Smooth muscle cell (in vitro differentiated cells): ENCODE data around the gene TAF1D. TPM values are rescaled to one million over a fixed set of nuclear protein-coding genes. Genes with fewer than 3 reads are reported as not detected.
"Not testable (repeated sequence)": the region's sequence is repeated elsewhere in the genome, so short reads cannot be mapped to it uniquely, and the experiment has no call there.

Experiments
- DNase-seq: peaks from one replicate; lab custom pipeline; 2025; ENCODE audit not compliant: unreplicated experiment; lab: John Stamatoyannopoulos, UW
- H2AFZ ChIP-seq: fragments of 200-600 bp; sonication (generic); 2 replicates; pipeline ENCODE4 v1.6.0; 2016; ENCODE audit warnings: antibody characterized with exemption, low read depth, mild to moderate bottlenecking
- H3F3A ChIP-seq: fragments of 200-600 bp; sonication (generic); 2 replicates; pipeline ENCODE4 v1.6.0; 2017; ENCODE audit warnings: antibody characterized with exemption, low read depth
- H3K27ac ChIP-seq: fragments of 200-600 bp; sonication (generic); 2 replicates; pipeline ENCODE4 v1.5.1; 2016; ENCODE audit warnings: low read depth, mild to moderate bottlenecking
- H3K27me3 ChIP-seq: fragments of 200-600 bp; sonication (generic); 2 replicates; pipeline ENCODE4 v1.6.1; 2016; ENCODE audit warnings: low read depth, mild to moderate bottlenecking
- H3K36me3 ChIP-seq: fragments of 200-600 bp; sonication (generic); 2 replicates; pipeline ENCODE4 v1.5.1; 2016; ENCODE audit warnings: low read depth
- H3K4me1 ChIP-seq: fragments of 200-600 bp; sonication (generic); 2 replicates; pipeline ENCODE4 v1.5.1; 2016; ENCODE audit warnings: low read depth
- H3K4me2 ChIP-seq: fragments of 200-600 bp; sonication (generic); 2 replicates; pipeline ENCODE4 v1.6.0; 2016; ENCODE audit warnings: mild to moderate bottlenecking
- H3K4me3 ChIP-seq: fragments of 200-600 bp; sonication (generic); 2 replicates; pipeline ENCODE4 v1.5.1; 2016; ENCODE audit warnings: mild to moderate bottlenecking
- H3K79me2 ChIP-seq: fragments of 200-600 bp; sonication (generic); 2 replicates; pipeline ENCODE4 v1.6.0; 2016; ENCODE audit warnings: low read depth, mild to moderate bottlenecking
- H3K9ac ChIP-seq: fragments of 200-600 bp; sonication (generic); 2 replicates; pipeline ENCODE4 v1.6.0; 2016; ENCODE audit warnings: low read depth
- H3K9me3 ChIP-seq: fragments of 200-600 bp; sonication (generic); replicated peaks from 2 replicates; pipeline ENCODE4 v1.5.1; 2016; ENCODE audit warnings: low read depth
- H4K20me1 ChIP-seq: fragments of 200-600 bp; sonication (generic); 2 replicates; pipeline ENCODE4 v1.6.0; 2016; ENCODE audit warnings: low read depth
- WGBS: methylation state at CpG from one replicate; pipeline ENCODE4 v1.1.7; 2016; ENCODE audit warnings: low lambda C conversion rate; 5-methylcytosine and 5-hydroxymethylcytosine counted together
- polyA plus RNA-seq: library from polyadenylated mRNA; unstranded; fragments of >200 nt; fragmentation: Nextera tagmentation; extraction: Ambion mirVana; gene quantifications from 2 replicates; pipeline ENCODE4 v1.2.1, GENCODE V29; 2016
- total RNA-seq: library from RNA; depleted of rRNA; stranded (reverse); fragments of >200 nt; gene quantifications from 2 replicates; pipeline ENCODE4 v1.2.3, GENCODE V29; 2014
- TF ChIP-seq, protein P1 (sequence below): fragments of 200-600 bp; sonication (generic); IDR thresholded peaks from 2 replicates; pipeline ENCODE4 v1.5.1; 2017; ENCODE audit warnings: borderline replicate concordance, mild to moderate bottlenecking, antibody characterized with exemption; ENCODE audit not compliant: insufficient read depth, poor library complexity, severe bottlenecking

Gene TAF1D
- total and polyA plus RNA-seq, 2 experiments from 2014 or later: 36.9 to 216 TPM

DNA sequence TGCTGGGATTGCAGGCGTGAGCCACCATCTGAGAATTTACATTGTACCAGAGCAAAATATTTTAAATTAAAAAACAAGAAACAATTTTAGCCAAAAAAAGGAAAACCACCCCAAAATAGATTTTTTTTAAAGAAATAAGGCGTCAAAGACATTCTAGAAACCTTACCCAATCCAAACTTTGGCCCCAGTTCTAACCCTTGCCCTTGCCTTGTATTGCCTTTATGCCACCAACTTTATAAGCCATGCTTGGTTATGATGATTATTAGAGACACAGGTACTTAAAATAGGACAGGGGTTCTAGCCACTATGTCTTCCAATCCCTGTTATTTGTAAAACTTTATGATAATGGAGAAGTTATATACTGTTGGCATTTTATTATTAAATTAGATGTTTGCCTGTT, 11.9 kb upstream of the TAF1D start:
- Histone ChIP-seq H3K4me2 (no peak overlapping the region), H3K27ac (no peak overlapping the region), H3K4me1 (no peaks in the 10 kb centered on the region), H3F3A (no peaks in the 10 kb centered on the region), H2AFZ (no peak overlapping the region), H3K27me3 (no peaks in the 10 kb centered on the region), H3K9me3 (no peaks in the 10 kb centered on the region), H3K9ac (no peak overlapping the region), H3K79me2 (no peaks in the 10 kb centered on the region), H4K20me1 (no peaks in the 10 kb centered on the region), H3K36me3 (no peaks in the 10 kb centered on the region), H3K4me3 (no peak overlapping the region)
- WGBS: 100% methylated on average over 2 of the region's 2 CpGs
- DNase-seq: no peak
- TF ChIP-seq, protein P1, sequence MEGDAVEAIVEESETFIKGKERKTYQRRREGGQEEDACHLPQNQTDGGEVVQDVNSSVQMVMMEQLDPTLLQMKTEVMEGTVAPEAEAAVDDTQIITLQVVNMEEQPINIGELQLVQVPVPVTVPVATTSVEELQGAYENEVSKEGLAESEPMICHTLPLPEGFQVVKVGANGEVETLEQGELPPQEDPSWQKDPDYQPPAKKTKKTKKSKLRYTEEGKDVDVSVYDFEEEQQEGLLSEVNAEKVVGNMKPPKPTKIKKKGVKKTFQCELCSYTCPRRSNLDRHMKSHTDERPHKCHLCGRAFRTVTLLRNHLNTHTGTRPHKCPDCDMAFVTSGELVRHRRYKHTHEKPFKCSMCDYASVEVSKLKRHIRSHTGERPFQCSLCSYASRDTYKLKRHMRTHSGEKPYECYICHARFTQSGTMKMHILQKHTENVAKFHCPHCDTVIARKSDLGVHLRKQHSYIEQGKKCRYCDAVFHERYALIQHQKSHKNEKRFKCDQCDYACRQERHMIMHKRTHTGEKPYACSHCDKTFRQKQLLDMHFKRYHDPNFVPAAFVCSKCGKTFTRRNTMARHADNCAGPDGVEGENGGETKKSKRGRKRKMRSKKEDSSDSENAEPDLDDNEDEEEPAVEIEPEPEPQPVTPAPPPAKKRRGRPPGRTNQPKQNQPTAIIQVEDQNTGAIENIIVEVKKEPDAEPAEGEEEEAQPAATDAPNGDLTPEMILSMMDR: no peak

GRCh38 chr11:93751001-93751400, 9.7 kb upstream of the TAF1D start:
- no peak overlapping the region for H3K4me2 ChIP-seq
- DNase-seq: no peak
- no peaks in the 10 kb centered on the region for H3K9me3 ChIP-seq
- 86% methylated on average over 1 of the region's 1 CpG for WGBS
- H2AFZ ChIP-seq: no peak overlapping the region
- TF ChIP-seq, protein P1: no peak
- H4K20me1 ChIP-seq: no peaks in the 10 kb centered on the region
- no peaks in the 10 kb centered on the region for H3K4me1 ChIP-seq
- no peaks in the 10 kb centered on the region for H3K36me3 ChIP-seq
- no peaks in the 10 kb centered on the region for H3K27me3 ChIP-seq
- no peak overlapping the region for H3K27ac ChIP-seq
- peaks cover 8% of the 10 kb centered on the region for H3K79me2 ChIP-seq
- H3K4me3 ChIP-seq: no peak overlapping the region
- H3F3A ChIP-seq: no peaks in the 10 kb centered on the region
- H3K9ac ChIP-seq: no peak overlapping the region

DNA sequence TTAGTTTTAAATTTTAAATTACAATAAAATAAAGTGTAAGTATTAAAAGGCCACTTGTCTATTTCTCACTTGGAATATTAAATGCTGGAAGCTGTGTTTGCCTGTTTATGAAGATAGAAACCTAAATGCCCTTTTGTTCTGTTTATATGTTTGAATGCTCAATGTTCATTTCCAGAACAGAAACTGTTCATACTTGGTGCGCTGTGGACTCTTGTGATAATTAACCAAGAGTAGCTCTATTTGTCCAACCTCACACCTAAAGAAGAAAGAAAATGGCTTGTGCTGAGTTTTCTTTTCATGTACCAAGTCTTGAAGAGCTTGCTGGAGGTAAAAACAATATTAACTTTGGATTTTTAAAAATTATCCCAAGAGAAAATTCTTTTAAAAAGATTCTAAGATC, 5.8 kb upstream of the TAF1D start:
- WGBS: 97% methylated on average over 1 of the region's 1 CpG
- no peak overlapping the region for H3K27ac ChIP-seq

DNA sequence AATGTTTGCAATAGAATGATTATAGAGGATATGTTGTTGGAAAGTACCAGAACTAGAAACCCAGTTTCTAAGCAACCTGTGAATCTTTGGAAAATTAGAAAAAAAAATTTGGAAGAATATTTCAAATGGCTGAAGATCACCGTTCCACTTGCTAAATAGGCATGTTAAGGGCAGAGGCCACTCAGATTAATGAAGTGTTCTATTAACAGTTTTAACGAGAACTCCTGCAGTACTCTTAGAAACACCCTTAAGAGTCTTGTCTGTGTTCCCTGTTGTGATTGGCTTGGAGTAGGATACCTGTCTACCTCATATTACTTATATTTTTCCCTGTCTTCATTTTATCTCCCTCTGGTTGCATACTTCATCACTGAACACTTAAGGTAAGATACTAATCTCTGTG, 4.8 kb upstream of the TAF1D start:
- DNase-seq: no peak
- no peaks in the 10 kb centered on the region for H3K36me3 ChIP-seq
- no peaks in the 10 kb centered on the region for H3K9me3 ChIP-seq
- 93% methylated on average over 2 of the region's 2 CpGs for WGBS
- no peaks in the 10 kb centered on the region for H3K27me3 ChIP-seq
- no peaks in the 10 kb centered on the region for H4K20me1 ChIP-seq
- no peak overlapping the region for H2AFZ ChIP-seq
- TF ChIP-seq, protein P1: no peak
- H3K9ac ChIP-seq: no peak overlapping the region
- peaks cover 25% of the 10 kb centered on the region for H3K79me2 ChIP-seq
- H3K4me2 ChIP-seq: no peak overlapping the region
- H3K4me3 ChIP-seq: peak overlapping the region; percentile 32
- H3K27ac ChIP-seq: no peak overlapping the region
- peaks cover 6% of the 10 kb centered on the region for H3K4me1 ChIP-seq
- no peaks in the 10 kb centered on the region for H3F3A ChIP-seq

More for the DNA sequence above, 5.8 kb upstream of the TAF1D start:
- peaks cover 6% of the 10 kb centered on the region for H3K4me1 ChIP-seq
- H2AFZ ChIP-seq: no peak overlapping the region
- no peaks in the 10 kb centered on the region for H3K36me3 ChIP-seq
- H4K20me1 ChIP-seq: no peaks in the 10 kb centered on the region
- no peaks in the 10 kb centered on the region for H3F3A ChIP-seq
- DNase-seq: no peak
- H3K4me3 ChIP-seq: peak overlapping the region; percentile 5
- no peaks in the 10 kb centered on the region for H3K27me3 ChIP-seq
- no peak overlapping the region for H3K4me2 ChIP-seq
- H3K9me3 ChIP-seq: no peaks in the 10 kb centered on the region
- peaks cover 18% of the 10 kb centered on the region for H3K79me2 ChIP-seq
- H3K9ac ChIP-seq: no peak overlapping the region
- TF ChIP-seq, protein P1: no peak

DNA sequence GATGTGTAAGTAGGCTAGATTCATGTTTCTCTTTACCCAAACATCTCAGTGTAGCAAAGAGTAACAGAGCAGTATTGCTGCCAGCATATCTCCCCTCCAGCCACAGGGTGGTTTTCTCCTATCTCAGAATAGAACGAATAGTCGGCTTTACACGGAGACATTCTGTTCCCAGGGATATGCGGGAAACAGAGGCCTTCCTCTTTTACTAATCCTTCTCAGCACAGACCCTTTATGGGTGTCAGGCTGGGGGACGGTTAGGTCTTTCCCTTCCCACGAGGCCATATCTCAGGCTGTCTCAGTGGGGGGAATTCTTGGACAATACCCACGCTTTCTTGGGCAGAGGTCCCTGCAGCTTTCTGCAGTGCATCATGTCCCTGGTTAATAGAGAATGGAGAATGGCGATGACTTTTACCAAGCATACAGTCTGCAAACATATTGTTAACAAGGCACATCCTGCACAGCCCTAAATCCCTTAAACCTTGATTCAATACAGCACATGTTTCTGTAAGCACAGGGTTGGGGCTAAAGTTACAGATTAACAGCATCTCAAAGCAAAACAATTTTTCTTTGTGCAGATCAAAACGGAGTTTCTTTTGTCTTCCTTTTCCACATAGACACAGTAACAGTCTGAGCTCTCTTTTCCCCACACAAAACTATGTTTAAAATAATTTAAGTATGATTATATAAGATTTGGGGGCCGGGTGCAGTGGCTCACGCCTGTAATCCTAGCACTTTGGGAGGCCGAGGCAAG, 3.9 kb upstream of the TAF1D start:
- H3K36me3 ChIP-seq, DNase-seq, H3F3A ChIP-seq, H3K9me3 ChIP-seq, H4K20me1 ChIP-seq, H3K27me3 ChIP-seq, H3K4me1 ChIP-seq, H2AFZ ChIP-seq: not testable (repeated sequence)
- H3K79me2 ChIP-seq: peaks cover 34% of the 10 kb centered on the region
- H3K27ac ChIP-seq: peak overlapping the region; percentile 31
- H3K4me3 ChIP-seq: peak overlapping the region; percentile 32
- peak overlapping the region; percentile 48 for H3K4me2 ChIP-seq
- 40% methylated on average over 12 of the region's 12 CpGs for WGBS
- peak overlapping the region; percentile 22 for H3K9ac ChIP-seq
